GM06990 (cell line): ENCODE results near the gene UBE4B.

ENCODE experiments used
- DNase-seq: peaks from one replicate; pipeline ENCODE4 v3.0.0-alpha.2; 2011; ENCODE audit not compliant: insufficient read length; ENCODE audit errors: extremely low read depth
- H3K27me3 ChIP-seq: replicated peaks from 2 replicates; pipeline ENCODE4 v1.6.0; 2011; ENCODE audit warnings: low read length; ENCODE audit not compliant: control insufficient read depth, insufficient read depth
- H3K36me3 ChIP-seq: 2 replicates; pipeline ENCODE4 v1.5.1; 2011; ENCODE audit warnings: low read length; ENCODE audit not compliant: control insufficient read depth, insufficient read depth
- H3K4me3 ChIP-seq: replicated peaks from 2 replicates; pipeline ENCODE4 v1.5.1; 2011; ENCODE audit warnings: low read depth, mild to moderate bottlenecking, control low read depth, low read length
- TF ChIP-seq, protein P1 (sequence below): IDR thresholded peaks from 2 replicates; pipeline ENCODE4 v1.5.1; 2011; ENCODE audit warnings: low read length, control low read depth, mild to moderate bottlenecking, inconsistent platforms; ENCODE audit not compliant: insufficient read depth, poor library complexity, severe bottlenecking

The UBE4B gene

DNA sequence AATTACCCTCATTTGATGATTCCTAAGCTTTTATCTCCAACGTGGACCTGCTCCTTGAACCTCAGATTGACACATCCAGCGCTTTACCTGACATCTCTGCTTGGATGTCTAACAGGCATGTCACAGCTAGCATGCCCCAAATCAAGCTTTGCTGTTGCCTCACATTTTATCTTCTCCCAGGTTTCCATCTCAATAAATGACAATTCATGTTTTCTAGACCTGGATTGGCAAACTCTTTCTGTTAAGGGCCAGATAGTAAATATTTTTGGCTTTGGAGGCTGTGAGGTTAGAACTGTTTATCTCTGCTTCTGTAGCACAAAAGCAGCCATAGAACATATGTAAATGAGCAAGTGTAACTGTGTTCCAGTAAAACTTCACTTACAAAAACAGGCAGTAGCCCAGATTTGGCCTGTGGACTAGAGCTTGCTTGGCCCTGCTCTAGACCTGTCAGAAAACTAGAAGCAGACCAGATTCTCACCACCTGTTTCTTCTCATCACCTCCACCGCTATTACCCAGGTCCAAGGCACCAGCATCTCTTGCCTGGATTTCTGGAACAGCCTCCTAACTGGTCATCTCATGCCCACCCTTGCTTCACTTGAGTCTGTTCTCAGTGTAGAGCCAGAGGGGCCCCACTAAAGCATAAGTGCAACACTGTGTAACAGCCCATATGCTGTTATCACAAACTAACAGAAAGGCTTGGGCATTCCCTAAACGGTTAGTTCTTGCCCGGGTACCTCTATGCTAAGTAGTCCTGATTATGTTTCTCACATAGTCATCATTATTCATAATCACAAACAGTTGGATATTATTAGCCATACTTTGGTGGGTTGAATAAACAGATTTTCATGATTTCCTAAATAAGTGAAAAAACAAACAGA, 42.3 kb downstream of the UBE4B start:
- TF ChIP-seq, protein P1, sequence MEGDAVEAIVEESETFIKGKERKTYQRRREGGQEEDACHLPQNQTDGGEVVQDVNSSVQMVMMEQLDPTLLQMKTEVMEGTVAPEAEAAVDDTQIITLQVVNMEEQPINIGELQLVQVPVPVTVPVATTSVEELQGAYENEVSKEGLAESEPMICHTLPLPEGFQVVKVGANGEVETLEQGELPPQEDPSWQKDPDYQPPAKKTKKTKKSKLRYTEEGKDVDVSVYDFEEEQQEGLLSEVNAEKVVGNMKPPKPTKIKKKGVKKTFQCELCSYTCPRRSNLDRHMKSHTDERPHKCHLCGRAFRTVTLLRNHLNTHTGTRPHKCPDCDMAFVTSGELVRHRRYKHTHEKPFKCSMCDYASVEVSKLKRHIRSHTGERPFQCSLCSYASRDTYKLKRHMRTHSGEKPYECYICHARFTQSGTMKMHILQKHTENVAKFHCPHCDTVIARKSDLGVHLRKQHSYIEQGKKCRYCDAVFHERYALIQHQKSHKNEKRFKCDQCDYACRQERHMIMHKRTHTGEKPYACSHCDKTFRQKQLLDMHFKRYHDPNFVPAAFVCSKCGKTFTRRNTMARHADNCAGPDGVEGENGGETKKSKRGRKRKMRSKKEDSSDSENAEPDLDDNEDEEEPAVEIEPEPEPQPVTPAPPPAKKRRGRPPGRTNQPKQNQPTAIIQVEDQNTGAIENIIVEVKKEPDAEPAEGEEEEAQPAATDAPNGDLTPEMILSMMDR, result no peak
- H3K4me3 ChIP-seq, result no peak overlapping the region

DNA sequence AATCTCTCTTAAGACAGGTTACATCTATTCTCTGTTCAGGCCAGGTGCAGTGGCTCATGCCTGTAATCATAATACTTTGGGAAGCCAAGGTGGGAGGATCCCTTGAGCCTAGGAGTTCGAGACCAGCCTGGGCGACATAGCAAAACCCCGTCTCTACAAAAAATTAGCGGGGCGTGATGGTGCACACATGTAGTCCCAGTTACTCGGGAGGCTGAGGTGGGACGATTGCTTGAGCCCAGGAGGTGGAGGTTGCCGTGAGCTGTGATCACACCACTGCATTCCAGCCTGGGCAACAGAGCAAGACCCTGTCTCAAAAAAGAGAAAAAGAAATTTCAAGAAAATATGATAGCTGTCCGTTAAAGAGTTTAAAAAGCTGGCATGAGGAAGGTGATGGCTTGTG, 43.0 kb downstream of the UBE4B start:
- Histone ChIP-seq H3K4me3 (no peak overlapping the region), H3K27me3 (no peaks in the 10 kb centered on the region), H3K36me3 (peaks cover 1% of the 10 kb centered on the region; the same call in 1 of the 2 replicates)
- no peak for DNase-seq
- TF ChIP-seq, protein P1, result no peak

More for the DNA sequence above, 42.3 kb downstream of the UBE4B start:
- peaks cover 1% of the 10 kb centered on the region; the same call in 1 of the 2 replicates for H3K36me3 ChIP-seq
- no peaks in the 10 kb centered on the region for H3K27me3 ChIP-seq
- no peak for DNase-seq

DNA sequence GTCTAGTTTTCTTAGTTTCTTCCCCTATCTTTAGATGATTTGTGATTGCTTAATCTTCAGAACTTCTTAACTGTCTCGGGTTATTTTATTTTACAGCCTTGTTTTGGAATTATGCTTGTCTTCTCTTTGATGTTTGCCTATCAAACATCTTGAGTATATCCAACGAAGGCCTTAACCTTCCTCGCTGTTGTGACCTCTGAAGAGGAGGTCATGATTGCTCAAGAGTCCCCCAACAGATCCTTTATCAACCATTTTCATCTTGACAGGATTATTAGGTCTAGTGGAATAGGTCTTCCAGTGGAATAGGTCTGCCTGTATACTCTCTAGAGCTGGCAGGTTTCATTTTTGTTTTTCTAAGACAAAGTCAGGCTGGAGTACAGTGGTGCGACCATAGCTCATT, 45.7 kb downstream of the UBE4B start:
- DNase-seq, result no peak
- TF ChIP-seq, protein P1, result no peak
- no peaks in the 10 kb centered on the region for H3K27me3 ChIP-seq
- H3K36me3 ChIP-seq, result peaks cover 1% of the 10 kb centered on the region; the same call in 1 of the 2 replicates
- no peak overlapping the region for H3K4me3 ChIP-seq

DNA sequence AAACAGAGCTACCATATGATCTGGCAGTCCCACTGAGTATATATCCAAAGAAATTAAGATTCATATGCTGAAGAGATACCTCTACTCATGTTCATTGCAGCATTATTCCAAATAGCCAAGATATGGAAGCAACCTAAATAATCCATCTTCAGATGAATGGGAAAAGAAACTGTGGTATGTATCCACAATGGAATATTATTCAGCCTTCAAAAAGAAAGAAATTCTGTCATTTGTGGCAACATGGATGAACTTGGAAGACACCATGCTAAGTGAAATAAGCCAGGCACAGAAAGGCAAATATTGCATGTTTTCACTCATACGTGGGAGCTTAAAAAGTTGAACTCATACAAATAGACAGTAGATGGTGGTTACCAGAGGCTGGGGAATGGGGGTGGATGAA, 47.8 kb downstream of the UBE4B start:
- TF ChIP-seq, protein P1, result no peak
- Histone ChIP-seq H3K36me3 (peaks cover 1% of the 10 kb centered on the region; the same call in 1 of the 2 replicates), H3K27me3 (no peaks in the 10 kb centered on the region), H3K4me3 (no peak overlapping the region)
- no peak for DNase-seq

DNA sequence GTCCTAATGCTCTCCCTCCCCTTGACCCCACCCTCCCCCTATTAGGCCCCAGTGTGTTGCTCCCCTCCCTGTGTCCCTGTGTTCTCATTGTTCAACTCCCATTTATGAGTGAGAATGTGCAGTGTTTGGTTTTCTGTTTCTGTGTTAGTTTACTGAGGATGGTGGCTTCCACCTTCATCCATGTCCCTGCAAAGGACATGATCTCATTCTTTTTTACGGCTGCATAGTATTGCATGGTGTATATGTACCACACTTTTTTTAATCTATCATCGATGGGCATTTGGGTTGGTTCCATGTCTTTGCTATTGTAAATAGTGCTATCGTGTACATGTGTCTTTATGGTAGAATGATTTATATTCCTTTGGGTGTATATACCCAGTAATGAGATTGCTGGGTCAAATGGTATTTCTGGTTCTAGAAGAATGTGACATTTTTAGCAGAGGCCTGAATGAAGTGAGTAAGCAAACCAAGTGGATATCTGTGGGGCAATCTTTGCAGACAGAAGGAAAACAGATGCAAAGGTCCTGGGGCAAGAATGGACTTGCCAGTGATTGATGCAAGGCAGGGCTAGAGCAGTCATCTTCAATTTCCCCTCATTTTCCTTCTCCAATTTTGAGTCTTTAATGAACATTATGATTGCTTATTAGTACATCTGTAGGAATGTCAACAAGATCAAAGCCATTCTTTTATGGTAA, 50.2 kb downstream of the UBE4B start:
- H3K36me3 ChIP-seq, result no peaks in the 10 kb centered on the region; the same call in 1 of the 2 replicates
- no peak for DNase-seq
- TF ChIP-seq, protein P1, result no peak
- H3K4me3 ChIP-seq, result no peak overlapping the region
- no peaks in the 10 kb centered on the region for H3K27me3 ChIP-seq
